ENCODE measurements around the gene PBX2.
"Not testable (repeated sequence)": the region's sequence is repeated elsewhere in the genome, so short reads cannot be mapped to it uniquely, and the experiment has no call there.

The PBX2 gene

GRCh38 chr6:32195902-32196681, 6.1 kb upstream of the PBX2 start:
- in situ Hi-C loops (cut with MboI; ENCODE audit: low sequenced_read_pairs, unreplicated experiment), result no loop called here
- peak; percentile 85 for DNase-seq (ENCODE audit: low spot score)
- TF ChIP-seq CTCF (IDR thresholded peaks at IDR 0.05; ENCODE audit: borderline replicate concordance, control extremely low read depth, extremely low read depth, insufficient read depth, missing control alignments), result no peak

- in situ Hi-C loops (cut with MboI; ENCODE audit: low sequenced_read_pairs, unreplicated experiment), result no loop called here
- peak; percentile 98 for DNase-seq (ENCODE audit: low spot score)
Observed at GRCh38 chr6:32195652-32195901, 5.6 kb upstream of the PBX2 start.

GRCh38 chr6:32194825-32195651, 5.0 kb upstream of the PBX2 start:
- TF ChIP-seq CTCF (IDR thresholded peaks at IDR 0.05; ENCODE audit: borderline replicate concordance, control extremely low read depth, extremely low read depth, insufficient read depth, missing control alignments), result peak; percentile 47
- in situ Hi-C loops (cut with MboI; ENCODE audit: low sequenced_read_pairs, unreplicated experiment), result no loop called here
- DNase-seq (ENCODE audit: low spot score), result no peak

More at GRCh38 chr6:32195652-32195901, 5.6 kb upstream of the PBX2 start:
- TF ChIP-seq CTCF (IDR thresholded peaks at IDR 0.05; ENCODE audit: borderline replicate concordance, control extremely low read depth, extremely low read depth, insufficient read depth, missing control alignments), result peak; percentile 5

- TF ChIP-seq CTCF (IDR thresholded peaks at IDR 0.05; ENCODE audit: borderline replicate concordance, control extremely low read depth, extremely low read depth, insufficient read depth, missing control alignments), result no peak
- DNase-seq (ENCODE audit: low spot score), result no peak
- in situ Hi-C loops (cut with MboI; ENCODE audit: low sequenced_read_pairs, unreplicated experiment), result no loop called here
Observed at GRCh38 chr6:32194388-32194787, 4.4 kb upstream of the PBX2 start.

GRCh38 chr6:32193096-32193495, 3.1 kb upstream of the PBX2 start:
- DNase-seq (ENCODE audit: low spot score); in situ Hi-C loops (cut with MboI; ENCODE audit: low sequenced_read_pairs, unreplicated experiment): not testable (repeated sequence)

- in situ Hi-C loops (cut with MboI; ENCODE audit: low sequenced_read_pairs, unreplicated experiment), result no loop called here
- TF ChIP-seq CTCF (IDR thresholded peaks at IDR 0.05; ENCODE audit: borderline replicate concordance, control extremely low read depth, extremely low read depth, insufficient read depth, missing control alignments), result no peak
- no peak for DNase-seq (ENCODE audit: low spot score)
Observed at GRCh38 chr6:32192608-32193039, 2.6 kb upstream of the PBX2 start, which contains the start of gene GPSM3. Gene GPSM3 (minus strand): TSS chr6:32192643. CDS start chr6:32192513, 130 bp downstream.

Measured in GM13976 (cell line).